Activated naive CD4-positive, alpha-beta T cell treated with anti-CD3 and anti-CD28 coated beads, Interleukin-2, amount 50 U/mL, for 72 hours (primary cell): Measurements from ENCODE around the gene CLECL1. TPM values are rescaled to one million over a fixed set of nuclear protein-coding genes. Genes with fewer than 3 reads are reported as not detected.
"Not testable (repeated sequence)": the region's sequence is repeated elsewhere in the genome, so short reads cannot be mapped to it uniquely, and the experiment has no call there.

Experiments used
- ATAC-seq, 2 donors: fragments of 150-1000 bp; cut with Tn5 transposase; 2 replicates each; pipeline ENCODE4 v1.10.0; 2021; ENCODE audit warnings: mild to moderate bottlenecking in 2 of 2, moderate library complexity in 2 of 2
- DNase-seq, 2 donors: peaks; one replicate each; pipeline ENCODE4 v3.0.0; 2021 to 2022; ENCODE audit warnings: low spot score in 2 of 2
- H3K27ac Mint-ChIP-seq, 2 donors: one replicate each; pipeline ENCODE4 v1.8.0; 2022; ENCODE audit warnings: mild to moderate bottlenecking in 2 of 2, mixed read lengths in 2 of 2
- H3K36me3 Mint-ChIP-seq, 2 donors: one replicate each; pipeline ENCODE4 v1.8.0; 2022; ENCODE audit warnings: mixed read lengths in 2 of 2
- H3K9me3 Mint-ChIP-seq, 2 donors: one replicate each; pipeline ENCODE4 v1.8.0; 2022; ENCODE audit warnings: mixed read lengths in 2 of 2
- total RNA-seq, 2 donors: library from RNA; stranded (reverse); gene quantifications; one replicate each; pipeline ENCODE4 v1.2.3, GENCODE V29; 2022

The CLECL1 gene
- total RNA-seq, 2 donors from 2014 or later, result 3.0 to 7.6 TPM

DNA sequence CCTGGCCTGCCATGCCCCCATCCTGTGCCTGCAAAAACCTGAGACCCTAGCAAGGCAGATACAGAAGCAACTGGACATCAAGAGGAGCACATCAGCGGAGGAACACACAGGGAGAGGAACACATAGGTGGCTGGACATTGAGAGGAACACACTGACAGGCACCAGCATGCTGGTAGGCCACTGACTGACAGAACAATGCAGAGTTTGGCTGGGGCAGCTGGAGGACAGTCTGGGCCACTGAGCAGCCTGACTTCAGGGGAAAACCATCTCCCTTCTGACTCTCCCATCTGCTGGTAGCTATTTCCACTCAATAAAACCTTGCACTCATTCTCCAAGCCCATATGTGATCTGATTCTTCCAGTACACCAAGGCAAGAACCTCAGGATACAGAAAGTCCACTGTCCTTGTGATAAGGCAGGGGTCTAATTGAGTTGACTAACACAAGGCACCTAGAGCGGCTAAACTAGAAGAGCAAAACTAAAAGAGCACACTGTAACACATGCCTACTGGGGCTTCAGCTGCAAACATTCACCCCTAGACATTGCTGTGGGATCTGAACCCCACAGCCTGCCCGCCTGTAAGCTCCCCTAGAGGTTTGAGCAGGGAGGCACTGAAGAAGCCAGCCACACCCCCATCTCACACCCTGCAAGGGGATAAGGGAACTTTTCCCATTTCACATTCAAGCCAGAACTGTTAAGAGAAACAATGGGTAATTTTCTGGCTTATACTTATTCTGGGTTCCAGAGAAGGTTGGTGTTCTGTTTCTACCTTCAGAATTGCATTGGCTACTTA lies 22.1 kb downstream of the CLECL1 start:
- ATAC-seq, result no peak

DNA sequence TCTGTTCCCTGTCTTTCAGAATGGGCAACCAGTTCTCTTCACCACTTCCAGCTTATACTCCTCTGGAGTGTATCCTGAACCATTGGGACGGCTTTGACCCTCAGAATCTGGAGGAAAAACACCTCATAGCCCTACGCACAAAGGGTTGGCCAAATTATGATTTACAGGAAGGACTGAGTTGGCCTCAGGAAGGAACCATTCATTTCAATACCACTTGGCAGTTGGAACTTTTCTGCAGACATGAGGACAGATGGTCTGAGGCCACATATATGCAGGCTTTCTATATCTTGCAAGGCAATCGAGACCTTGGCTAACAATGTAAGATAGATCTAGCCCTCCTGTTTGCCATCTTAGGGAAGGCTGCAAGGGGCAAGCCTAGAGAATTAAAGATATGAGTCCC lies 24.0 kb downstream of the CLECL1 start:
- DNase-seq (no peak), ATAC-seq (no peak)
- H3K27ac Mint-ChIP-seq, result peak overlapping the region in 1 of 2 donors; percentile 91
- peaks cover 5 to 17% of the 10 kb centered on the region in 2 donors for H3K9me3 Mint-ChIP-seq
- peaks cover 6 to 21% of the 10 kb centered on the region in 2 donors for H3K36me3 Mint-ChIP-seq

More for the DNA sequence above, 22.1 kb downstream of the CLECL1 start:
- H3K27ac Mint-ChIP-seq, result no peak overlapping the region
- peaks cover 6 to 11% of the 10 kb centered on the region in 2 donors for H3K36me3 Mint-ChIP-seq
- no peak for DNase-seq
- peaks cover 5 to 7% of the 10 kb centered on the region in 2 donors for H3K9me3 Mint-ChIP-seq

GRCh38 chr12:9707864-9708808 lies 24.8 kb downstream of the CLECL1 start:
- Mint-ChIP-seq H3K36me3 (peaks cover 6 to 21% of the 10 kb centered on the region in 2 donors), H3K27ac (peak overlapping the region; percentile 81 to 91), H3K9me3 (peaks cover 5 to 17% of the 10 kb centered on the region in 2 donors)
- DNase-seq (peak in 1 of 2 donors; percentile 54), ATAC-seq (peak; percentile 77 to 86)

- H3K27ac Mint-ChIP-seq, result peak overlapping the region; percentile 2 to 91
- ATAC-seq (peak; percentile 28 to 36), DNase-seq (no peak)
- H3K9me3 Mint-ChIP-seq, result peaks cover 5 to 17% of the 10 kb centered on the region in 2 donors
- peaks cover 6 to 21% of the 10 kb centered on the region in 2 donors for H3K36me3 Mint-ChIP-seq
These were observed 25.5 kb downstream of the CLECL1 start for GRCh38 chr12:9707356-9707755.

GRCh38 chr12:9706086-9706685 lies 26.7 kb downstream of the CLECL1 start:
- ATAC-seq (no peak), DNase-seq (no peak)
- H3K9me3 Mint-ChIP-seq, result peaks cover 5 to 17% of the 10 kb centered on the region in 2 donors
- H3K27ac Mint-ChIP-seq, result peak overlapping the region in 1 of 2 donors; percentile 3
- peaks cover 6 to 21% of the 10 kb centered on the region in 2 donors for H3K36me3 Mint-ChIP-seq

GRCh38 chr12:9704561-9704960 lies 28.3 kb downstream of the CLECL1 start:
- H3K27ac Mint-ChIP-seq, ATAC-seq, DNase-seq: not testable (repeated sequence)
- peaks cover 6 to 21% of the 10 kb centered on the region in 2 donors for H3K36me3 Mint-ChIP-seq
- peaks cover 10 to 17% of the 10 kb centered on the region in 2 donors for H3K9me3 Mint-ChIP-seq

- peaks cover 6 to 21% of the 10 kb centered on the region in 2 donors for H3K36me3 Mint-ChIP-seq
- DNase-seq (no peak), ATAC-seq (peak; percentile 34 to 56)
- peaks cover 10 to 17% of the 10 kb centered on the region in 2 donors for H3K9me3 Mint-ChIP-seq
- peak overlapping the region; percentile 70 to 82 for H3K27ac Mint-ChIP-seq
These were observed 30.6 kb downstream of the CLECL1 start for GRCh38 chr12:9702255-9702654.

GRCh38 chr12:9701380-9702154 lies 31.3 kb downstream of the CLECL1 start:
- DNase-seq, result no peak
- peaks cover 6 to 24% of the 10 kb centered on the region in 2 donors for H3K36me3 Mint-ChIP-seq

GRCh38 chr12:9700606-9700956 lies 32.3 kb downstream of the CLECL1 start:
- Mint-ChIP-seq H3K9me3 (peaks cover 8 to 13% of the 10 kb centered on the region in 2 donors), H3K36me3 (peaks cover 3 to 24% of the 10 kb centered on the region in 2 donors), H3K27ac (peak overlapping the region in 1 of 2 donors; percentile 82)
- no peak for DNase-seq
- ATAC-seq, result no peak

More at GRCh38 chr12:9701380-9702154, 31.3 kb downstream of the CLECL1 start:
- Mint-ChIP-seq H3K9me3 (peaks cover 10 to 17% of the 10 kb centered on the region in 2 donors), H3K27ac (peak overlapping the region; percentile 70 to 82)
- ATAC-seq, result peak; percentile 61 to 77

GRCh38 chr12:9699898-9700605 lies 32.8 kb downstream of the CLECL1 start:
- ATAC-seq, result no peak
- Mint-ChIP-seq H3K9me3 (peaks cover 12% of the 10 kb centered on the region in 2 donors), H3K36me3 (peaks cover 8 to 24% of the 10 kb centered on the region in 2 donors), H3K27ac (peak overlapping the region in 1 of 2 donors; percentile 82)
- DNase-seq, result no peak

DNA sequence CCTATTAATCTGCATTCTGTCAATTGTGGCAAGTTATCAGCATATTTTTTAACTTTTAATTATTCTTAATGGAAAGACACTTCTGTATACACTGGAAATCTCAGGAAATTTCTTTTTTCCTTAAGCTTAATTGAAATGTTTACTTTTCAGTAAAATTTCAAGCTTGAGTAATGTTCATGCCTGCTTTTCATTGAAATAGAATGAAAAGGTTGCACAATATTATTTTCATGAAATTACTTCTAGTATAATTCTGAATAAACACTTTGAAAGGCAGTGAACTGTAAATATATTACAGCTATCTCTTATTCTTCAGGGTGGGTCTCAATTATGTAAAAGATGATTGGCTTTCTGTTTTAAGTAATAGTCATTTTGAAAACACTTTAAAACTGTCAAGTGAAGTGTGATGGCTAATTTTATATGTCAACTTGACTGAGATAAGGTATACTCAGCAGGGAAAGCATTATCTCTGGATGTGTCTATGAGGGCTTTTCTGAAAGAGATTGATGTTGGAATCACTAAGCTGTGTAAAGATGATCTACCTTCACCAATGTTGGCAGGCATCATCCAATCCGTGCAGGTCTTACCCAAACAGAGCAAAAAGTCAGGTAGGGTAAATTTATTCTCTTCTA lies 33.5 kb downstream of the CLECL1 start:
- DNase-seq (no peak), ATAC-seq (peak in 1 of 2 donors; percentile 8)
- H3K9me3 Mint-ChIP-seq, result peaks cover 8 to 12% of the 10 kb centered on the region in 2 donors
- peaks cover 14 to 29% of the 10 kb centered on the region in 2 donors for H3K36me3 Mint-ChIP-seq
- peak overlapping the region in 1 of 2 donors; percentile 66 for H3K27ac Mint-ChIP-seq

DNA sequence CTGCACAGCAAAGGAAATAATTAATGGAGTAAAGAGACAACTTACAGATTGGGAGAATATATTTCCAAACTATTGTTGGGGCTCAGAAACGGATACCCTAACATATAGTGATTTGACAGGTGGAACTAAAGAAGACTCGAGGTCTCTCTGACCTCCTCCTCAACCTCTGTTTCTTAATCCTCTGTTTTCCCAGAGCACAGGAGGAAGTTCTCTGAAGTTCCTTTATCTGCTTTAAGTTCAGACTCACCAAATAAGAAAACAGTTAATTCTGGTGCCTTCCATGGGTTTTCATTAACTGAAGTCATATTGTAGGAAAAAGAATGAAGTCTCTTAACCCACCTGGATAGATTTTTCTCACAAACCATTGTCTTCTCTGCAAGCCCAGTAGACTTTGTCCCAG lies 34.2 kb downstream of the CLECL1 start:
- Mint-ChIP-seq H3K36me3 (peaks cover 17 to 36% of the 10 kb centered on the region in 2 donors), H3K27ac (peak overlapping the region in 1 of 2 donors; percentile 66), H3K9me3 (peaks cover 6 to 12% of the 10 kb centered on the region in 2 donors)
- ATAC-seq, result no peak
- DNase-seq, result no peak

GRCh38 chr12:9697619-9698018 lies 35.3 kb downstream of the CLECL1 start:
- peaks cover 6 to 12% of the 10 kb centered on the region in 2 donors for H3K9me3 Mint-ChIP-seq
- peaks cover 22 to 44% of the 10 kb centered on the region in 2 donors for H3K36me3 Mint-ChIP-seq
- peak; percentile 23 to 30 for ATAC-seq
- H3K27ac Mint-ChIP-seq, result peak overlapping the region in 1 of 2 donors; percentile 66
- no peak for DNase-seq

GRCh38 chr12:9695661-9696060 lies 37.2 kb downstream of the CLECL1 start:
- Mint-ChIP-seq H3K36me3 (peaks cover 41 to 64% of the 10 kb centered on the region in 2 donors), H3K27ac (peak overlapping the region; percentile 73 to 75), H3K9me3 (peaks cover 9 to 12% of the 10 kb centered on the region in 2 donors)
- not testable (repeated sequence) for ATAC-seq, DNase-seq
